ENCODE measurements around the gene CLDN12.
A peak's percentile ranks its signal among the peaks of the same experiment; 100 is the strongest.
"Not testable (repeated sequence)": the region's sequence is repeated elsewhere in the genome, so short reads cannot be mapped to it uniquely, and the experiment has no call there.

The CLDN12 gene

GRCh38 chr7:90445633-90446032 is 42.4 kb downstream of the CLDN12 start:
- FAIRE-seq: no peak

DNA sequence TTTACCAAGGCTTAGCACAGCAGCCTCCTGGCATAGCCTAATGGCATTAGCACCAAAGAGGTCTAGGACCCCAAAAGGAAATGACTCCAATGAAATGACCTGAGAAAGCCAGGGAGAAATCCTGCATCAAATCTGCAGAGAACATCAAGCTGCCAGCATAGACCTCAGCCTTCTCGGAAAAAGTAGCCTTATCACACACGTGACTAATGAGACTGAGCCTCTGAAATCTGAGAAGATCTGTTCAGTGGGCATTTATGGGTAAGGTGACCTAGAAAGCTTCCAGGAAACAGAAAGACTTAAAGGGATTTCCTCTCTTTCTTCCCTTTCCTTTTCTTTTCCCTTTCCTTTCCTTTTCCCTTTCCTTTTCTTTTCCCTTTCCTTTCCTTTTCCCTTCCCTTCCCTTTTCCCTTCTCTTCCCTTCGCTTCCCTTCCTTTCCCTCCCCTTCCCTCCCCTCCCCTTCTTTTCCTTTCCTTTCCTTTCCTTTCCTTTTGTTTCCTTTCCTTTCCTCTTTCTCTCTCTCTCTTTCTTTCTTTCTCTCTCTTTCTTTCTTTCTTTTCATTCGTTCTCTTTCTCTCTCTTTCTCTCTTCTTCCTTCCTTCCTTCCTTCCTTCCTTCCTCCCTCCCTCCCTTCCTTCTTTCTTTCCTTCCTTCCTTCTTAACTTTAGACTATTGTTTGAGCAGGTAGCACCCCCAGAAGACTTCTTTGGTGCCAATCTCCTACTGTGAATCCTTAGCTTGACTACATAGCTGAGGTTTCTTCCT is 43.1 kb downstream of the CLDN12 start:
- FAIRE-seq: no peak

GRCh38 chr7:90453259-90453891 is 50.1 kb downstream of the CLDN12 start:
- no peak for FAIRE-seq

GRCh38 chr7:90453931-90454330 is 50.7 kb downstream of the CLDN12 start:
- FAIRE-seq: no peak

DNA sequence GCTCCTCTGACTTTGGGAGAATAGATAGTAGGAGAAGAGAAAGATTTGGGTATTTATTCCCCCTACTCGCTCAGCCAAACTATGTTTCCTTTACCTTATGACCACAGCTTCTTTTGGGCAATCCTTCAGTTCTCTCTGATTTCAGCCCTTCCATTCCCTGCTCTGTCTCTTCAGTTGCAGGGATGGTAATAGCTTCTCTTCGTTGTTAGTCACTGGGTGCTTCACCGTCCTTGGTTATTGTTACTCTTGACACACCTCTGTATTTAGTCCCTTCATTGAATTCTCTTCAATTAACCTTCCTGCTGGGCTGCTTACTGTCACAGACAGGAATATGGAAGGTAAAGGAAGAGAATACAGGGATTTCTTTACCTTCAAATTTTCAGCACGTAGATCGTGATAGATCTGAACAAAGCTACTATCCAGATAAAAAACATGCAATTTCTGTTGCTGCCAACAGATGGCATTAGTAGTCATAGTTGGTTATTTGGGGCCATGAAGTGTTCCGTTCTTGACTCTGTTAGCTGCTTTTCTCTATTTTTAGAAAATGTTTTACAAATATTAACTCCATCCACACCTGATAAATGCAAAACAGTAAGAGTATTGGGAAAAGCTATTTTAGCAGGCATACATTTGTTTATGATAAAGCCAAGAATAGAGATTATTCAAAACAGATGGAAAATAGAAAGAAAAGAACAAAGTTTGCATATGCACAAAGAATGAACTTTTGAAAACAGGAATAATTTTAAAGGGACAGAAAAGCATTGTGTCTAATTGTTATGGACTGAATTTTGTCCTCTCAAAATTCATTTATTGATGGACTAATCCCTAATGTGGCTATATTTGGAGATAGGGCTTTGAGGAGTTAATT is 52.1 kb downstream of the CLDN12 start:
- peak; percentile 95 for FAIRE-seq

GRCh38 chr7:90458104-90458503 is 54.8 kb downstream of the CLDN12 start:
- no peak for FAIRE-seq

- no peak for FAIRE-seq
These were observed 56.6 kb downstream of the CLDN12 start for GRCh38 chr7:90459888-90460287.

- FAIRE-seq: no peak
These were observed 58.0 kb downstream of the CLDN12 start for GRCh38 chr7:90461219-90461618.

DNA sequence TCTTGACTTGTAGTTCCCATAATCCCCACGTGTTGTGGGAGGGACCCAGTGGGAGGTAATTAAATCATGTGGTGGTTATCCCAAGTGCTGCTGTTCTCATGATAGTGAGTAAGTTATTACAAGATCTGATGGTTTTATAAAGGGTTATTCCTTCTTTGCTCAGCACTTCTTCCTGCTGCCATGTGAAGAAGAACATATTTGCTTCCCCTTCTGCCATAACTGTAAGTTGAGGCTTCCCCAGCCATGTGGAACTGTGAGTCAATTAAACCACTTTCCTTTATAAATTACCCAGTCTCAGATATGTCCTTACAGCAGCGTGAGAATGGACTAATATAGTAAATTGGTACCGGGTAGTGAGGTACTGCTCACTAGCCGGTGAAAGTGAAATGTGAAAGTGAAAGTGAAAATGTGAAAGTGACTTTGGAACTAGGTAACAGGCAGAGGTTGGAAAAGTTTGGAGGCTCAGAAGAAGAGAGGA is 59.9 kb downstream of the CLDN12 start:
- FAIRE-seq: not testable (repeated sequence)
